Activated T-cell treated with anti-CD3 and anti-CD28 coated beads, Interleukin-2, amount 50 U/mL, for 24 hours (primary cell): ENCODE results near the gene EPHA3.

Experiments used
- DNase-seq: peaks from one replicate; pipeline ENCODE4 v3.0.0-alpha.2; 2020
- H3K27ac Mint-ChIP-seq: 2 replicates; pipeline ENCODE4 v1.8.0; 2020; ENCODE audit warnings: mild to moderate bottlenecking, mixed read lengths
- H3K27me3 Mint-ChIP-seq: 2 replicates; pipeline ENCODE4 v1.8.0; 2020; ENCODE audit warnings: mixed read lengths
- H3K36me3 Mint-ChIP-seq: 2 replicates; pipeline ENCODE4 v1.8.0; 2020; ENCODE audit warnings: low read depth, mixed read lengths
- H3K4me1 Mint-ChIP-seq: 2 replicates; pipeline ENCODE4 v1.8.0; 2020; ENCODE audit warnings: low read depth, mixed read lengths
- H3K4me3 Mint-ChIP-seq: 2 replicates; pipeline ENCODE4 v1.8.0; 2020; ENCODE audit warnings: mild to moderate bottlenecking, moderate library complexity, mixed read lengths
- H3K9me3 Mint-ChIP-seq: 2 replicates; pipeline ENCODE4 v1.8.0; 2020; ENCODE audit warnings: mixed read lengths

Gene EPHA3

DNA sequence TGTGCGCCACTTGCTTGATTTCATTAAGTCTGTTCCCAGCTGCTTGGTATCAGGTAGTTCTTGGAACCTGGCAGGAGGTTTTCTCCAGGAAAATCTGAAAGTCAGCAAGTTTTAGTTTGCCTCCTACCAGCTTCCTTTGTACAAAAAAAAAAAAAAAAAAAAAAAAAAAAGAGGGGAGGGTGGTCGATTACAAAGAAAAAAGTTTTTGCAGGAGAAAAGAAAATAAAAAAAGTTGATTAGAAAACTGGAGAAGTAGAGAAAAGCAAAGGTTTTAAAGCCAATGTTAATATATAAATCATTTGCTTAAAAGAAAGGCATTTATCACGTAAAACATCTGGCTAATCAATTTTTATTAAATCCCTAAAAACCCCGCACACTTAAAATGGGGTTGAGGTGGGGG lies 5.9 kb downstream of the EPHA3 start:
- Mint-ChIP-seq H3K27me3 (peaks cover 22% of the 10 kb centered on the region), H3K4me1 (peaks cover 8% of the 10 kb centered on the region), H3K9me3 (peaks cover 3% of the 10 kb centered on the region), H3K4me3 (no peak overlapping the region), H3K27ac (no peak overlapping the region), H3K36me3 (no peaks in the 10 kb centered on the region)
- DNase-seq: no peak

DNA sequence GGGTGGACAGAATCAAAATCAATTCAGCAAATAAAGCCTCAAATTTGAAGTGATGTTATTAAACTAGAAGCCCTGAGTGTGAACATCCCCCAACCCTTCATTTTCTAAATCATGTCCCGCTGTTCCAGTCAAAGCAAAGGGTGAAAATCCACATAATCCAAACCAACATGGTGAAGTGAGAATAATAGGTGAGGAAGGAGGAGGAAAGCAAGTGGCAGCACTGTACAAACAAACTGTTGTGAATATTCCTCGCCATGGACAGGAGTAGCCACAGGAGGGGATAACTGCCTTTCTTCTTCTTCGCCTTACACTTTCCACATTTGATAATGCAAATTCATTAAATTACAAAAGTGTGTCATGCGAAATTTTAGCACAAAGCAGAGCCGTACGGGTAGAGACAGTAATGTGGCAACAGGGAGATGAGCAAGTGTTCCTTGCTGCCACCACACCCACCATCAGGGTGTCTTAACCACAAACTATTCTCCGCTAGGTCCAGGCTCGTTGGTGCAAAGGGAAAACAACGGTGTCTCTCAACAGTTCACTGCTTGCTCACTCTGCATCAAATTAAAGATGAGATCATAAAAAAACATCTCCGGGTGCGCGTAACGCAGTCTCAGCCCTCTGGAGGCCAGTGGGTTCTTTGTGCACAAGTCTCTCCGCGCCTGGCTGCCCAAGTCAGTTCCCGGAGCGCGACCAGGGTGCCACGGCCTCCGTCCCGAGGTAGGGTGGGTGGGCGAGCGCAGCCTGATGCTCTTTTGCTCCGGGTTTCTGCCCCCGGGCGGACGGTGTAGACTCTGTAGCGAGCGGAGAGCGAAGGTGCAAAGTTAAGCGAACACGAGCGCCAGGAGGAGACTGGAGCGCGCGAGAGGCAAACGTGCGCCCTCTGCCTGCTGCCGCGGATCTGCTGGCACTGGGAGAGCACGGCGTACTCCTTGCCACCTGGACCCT lies 6.7 kb downstream of the EPHA3 start:
- DNase-seq: peak; percentile 48
- H3K4me1 Mint-ChIP-seq: peaks cover 8% of the 10 kb centered on the region
- no peak overlapping the region for H3K27ac Mint-ChIP-seq
- H3K9me3 Mint-ChIP-seq: peaks cover 3% of the 10 kb centered on the region
- H3K4me3 Mint-ChIP-seq: peak overlapping the region; percentile 66
- no peaks in the 10 kb centered on the region for H3K36me3 Mint-ChIP-seq
- peaks cover 18% of the 10 kb centered on the region for H3K27me3 Mint-ChIP-seq

DNA sequence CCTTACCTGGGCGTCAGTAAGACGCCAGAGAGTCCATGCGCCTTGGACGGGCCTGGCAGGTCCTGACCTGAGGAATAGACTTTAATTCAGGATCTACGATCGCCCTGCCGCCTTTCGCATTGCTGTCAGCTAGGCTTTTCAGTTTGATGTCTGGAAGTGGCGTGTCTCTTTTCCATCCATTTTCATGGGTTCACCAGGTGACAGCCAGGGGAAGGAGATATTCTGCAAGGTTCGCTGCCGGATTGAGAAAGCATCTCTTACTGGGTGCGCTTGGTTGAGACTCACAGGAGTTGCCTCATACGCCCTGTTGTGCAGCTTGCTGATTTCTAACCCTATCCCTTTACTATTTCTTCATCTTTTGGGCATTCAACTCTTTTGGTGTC lies 7.4 kb downstream of the EPHA3 start:
- Mint-ChIP-seq H3K27ac (no peak overlapping the region), H3K36me3 (no peaks in the 10 kb centered on the region), H3K27me3 (peaks cover 18% of the 10 kb centered on the region), H3K4me3 (no peak overlapping the region), H3K4me1 (peaks cover 8% of the 10 kb centered on the region), H3K9me3 (peaks cover 3% of the 10 kb centered on the region)
- no peak for DNase-seq

DNA sequence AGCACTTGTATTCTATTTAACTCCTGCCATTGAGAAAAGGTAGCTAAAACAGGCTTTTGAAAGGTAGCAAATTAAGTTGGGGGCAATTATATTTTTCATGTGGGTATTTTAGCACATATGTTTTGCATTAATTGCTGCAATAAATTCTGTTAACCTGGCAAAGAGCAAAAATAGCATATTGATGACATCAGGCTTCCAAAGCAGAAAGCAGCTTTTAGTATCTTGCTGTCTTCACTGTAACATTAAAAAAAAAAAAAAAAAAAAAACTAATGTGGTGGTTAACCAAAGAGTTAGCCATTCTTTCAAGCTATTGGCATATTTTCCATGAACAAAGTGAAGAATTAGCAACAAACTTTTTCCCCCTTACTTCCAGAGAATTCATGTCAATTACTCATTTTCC lies 9.1 kb downstream of the EPHA3 start:
- Mint-ChIP-seq H3K4me3 (no peak overlapping the region), H3K4me1 (peaks cover 8% of the 10 kb centered on the region), H3K27ac (no peak overlapping the region), H3K36me3 (no peaks in the 10 kb centered on the region), H3K27me3 (peaks cover 18% of the 10 kb centered on the region), H3K9me3 (peaks cover 3% of the 10 kb centered on the region)
- no peak for DNase-seq

DNA sequence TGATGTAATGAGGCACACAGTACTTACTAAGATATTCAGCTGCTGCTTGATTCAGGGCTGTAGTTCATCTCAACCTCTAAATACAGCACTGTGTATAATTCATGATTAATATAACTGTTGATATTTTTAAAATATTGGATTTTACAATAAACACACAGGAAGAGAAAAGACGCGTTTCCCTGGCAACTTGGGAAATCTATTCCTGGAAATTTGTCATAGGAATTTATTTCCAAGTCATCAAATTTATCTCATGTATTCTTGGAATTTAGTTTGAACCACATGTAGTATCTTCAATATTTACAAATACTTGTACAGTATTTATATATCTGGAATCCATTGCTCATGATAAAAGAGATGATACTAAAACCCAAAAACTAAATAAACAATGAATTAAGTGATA lies 30.6 kb downstream of the EPHA3 start:
- Mint-ChIP-seq H3K27me3 (no peaks in the 10 kb centered on the region), H3K4me3 (no peak overlapping the region), H3K4me1 (no peaks in the 10 kb centered on the region), H3K36me3 (no peaks in the 10 kb centered on the region), H3K9me3 (no peaks in the 10 kb centered on the region), H3K27ac (no peak overlapping the region)
- DNase-seq: no peak

DNA sequence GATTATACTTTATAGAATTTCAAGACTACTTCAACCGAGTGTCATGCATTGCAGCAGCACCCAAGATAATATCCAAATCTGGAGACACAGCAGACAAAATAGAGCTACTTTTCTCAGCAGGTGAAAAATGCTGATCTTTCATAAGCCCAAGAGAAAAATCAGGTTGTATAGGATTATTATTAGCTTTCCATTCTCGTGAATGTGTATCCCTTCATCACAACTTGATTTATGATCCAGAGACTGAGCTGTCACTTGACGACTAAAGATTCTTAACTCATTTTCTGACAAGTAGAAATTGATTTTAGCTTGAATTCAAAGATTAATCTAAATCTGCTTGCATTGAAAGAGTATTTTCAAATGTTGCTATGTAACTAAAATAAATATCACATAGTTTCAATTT lies 32.4 kb downstream of the EPHA3 start:
- no peaks in the 10 kb centered on the region for H3K27me3 Mint-ChIP-seq
- DNase-seq: no peak
- no peak overlapping the region for H3K4me3 Mint-ChIP-seq
- H3K27ac Mint-ChIP-seq: no peak overlapping the region
- H3K9me3 Mint-ChIP-seq: no peaks in the 10 kb centered on the region
- H3K36me3 Mint-ChIP-seq: no peaks in the 10 kb centered on the region
- H3K4me1 Mint-ChIP-seq: no peaks in the 10 kb centered on the region

DNA sequence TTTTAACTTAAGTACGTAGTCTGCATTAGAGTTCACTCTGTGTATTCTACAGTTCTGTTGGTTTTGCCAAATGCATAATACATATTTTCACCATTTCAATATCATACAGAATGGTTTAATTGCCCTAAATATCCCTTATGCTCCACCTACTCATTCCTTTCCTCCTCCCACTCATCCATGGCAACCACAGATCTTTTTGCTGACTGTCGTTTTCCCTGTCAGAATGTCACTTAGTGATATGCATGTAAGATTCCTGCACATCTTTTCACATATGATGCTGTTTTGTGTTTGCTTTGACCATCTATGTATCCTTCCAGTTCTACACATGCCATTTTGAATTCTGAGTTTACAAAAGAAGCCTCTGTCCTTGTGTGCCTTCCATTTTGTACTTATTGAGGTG lies 36.7 kb downstream of the EPHA3 start:
- no peak overlapping the region for H3K4me3 Mint-ChIP-seq
- no peaks in the 10 kb centered on the region for H3K9me3 Mint-ChIP-seq
- no peaks in the 10 kb centered on the region for H3K4me1 Mint-ChIP-seq
- DNase-seq: no peak
- no peaks in the 10 kb centered on the region for H3K36me3 Mint-ChIP-seq
- H3K27me3 Mint-ChIP-seq: no peaks in the 10 kb centered on the region
- H3K27ac Mint-ChIP-seq: no peak overlapping the region

DNA sequence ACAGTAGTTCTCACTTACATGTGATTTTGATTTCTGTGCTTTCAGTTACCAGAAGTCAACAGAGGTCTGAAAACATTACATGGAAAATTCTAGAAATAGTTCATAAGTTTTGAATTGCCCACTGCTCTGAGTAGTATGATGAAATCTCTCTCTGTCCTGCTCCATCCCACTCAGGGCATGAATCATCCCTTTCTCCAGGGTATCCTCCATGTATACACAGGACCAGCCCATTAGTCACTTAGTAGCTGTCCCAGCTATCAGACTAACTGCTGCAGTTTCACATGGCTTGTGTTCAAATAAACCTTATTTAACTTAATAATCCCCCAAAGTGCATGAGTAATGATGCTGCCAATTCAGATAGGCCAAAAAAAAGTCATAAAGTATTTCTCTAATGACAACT lies 38.6 kb downstream of the EPHA3 start:
- H3K9me3 Mint-ChIP-seq: no peaks in the 10 kb centered on the region
- no peak overlapping the region for H3K27ac Mint-ChIP-seq
- no peaks in the 10 kb centered on the region for H3K27me3 Mint-ChIP-seq
- H3K4me1 Mint-ChIP-seq: no peaks in the 10 kb centered on the region
- no peak for DNase-seq
- no peaks in the 10 kb centered on the region for H3K36me3 Mint-ChIP-seq
- H3K4me3 Mint-ChIP-seq: no peak overlapping the region

DNA sequence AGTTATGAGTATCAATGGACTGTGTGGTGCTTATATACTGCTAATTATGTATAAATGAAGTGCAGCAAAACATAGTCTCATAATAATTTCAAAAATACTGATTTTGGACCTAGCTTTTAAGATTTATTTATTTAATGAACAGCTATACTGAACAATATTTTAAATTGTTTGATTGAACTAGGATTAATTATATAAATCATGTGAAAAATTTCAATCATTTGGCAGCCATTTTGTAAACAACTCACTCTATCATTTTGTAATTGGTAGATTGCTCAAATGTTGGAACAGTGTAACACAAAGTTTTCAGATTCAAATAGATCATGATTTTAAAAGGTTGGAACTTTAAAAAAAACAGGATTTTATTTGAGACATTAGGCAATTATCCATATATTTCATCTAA lies 47.0 kb downstream of the EPHA3 start:
- H3K9me3 Mint-ChIP-seq: no peaks in the 10 kb centered on the region
- no peaks in the 10 kb centered on the region for H3K4me1 Mint-ChIP-seq
- DNase-seq: no peak
- H3K27ac Mint-ChIP-seq: no peak overlapping the region
- no peaks in the 10 kb centered on the region for H3K36me3 Mint-ChIP-seq
- no peak overlapping the region for H3K4me3 Mint-ChIP-seq
- H3K27me3 Mint-ChIP-seq: no peaks in the 10 kb centered on the region

DNA sequence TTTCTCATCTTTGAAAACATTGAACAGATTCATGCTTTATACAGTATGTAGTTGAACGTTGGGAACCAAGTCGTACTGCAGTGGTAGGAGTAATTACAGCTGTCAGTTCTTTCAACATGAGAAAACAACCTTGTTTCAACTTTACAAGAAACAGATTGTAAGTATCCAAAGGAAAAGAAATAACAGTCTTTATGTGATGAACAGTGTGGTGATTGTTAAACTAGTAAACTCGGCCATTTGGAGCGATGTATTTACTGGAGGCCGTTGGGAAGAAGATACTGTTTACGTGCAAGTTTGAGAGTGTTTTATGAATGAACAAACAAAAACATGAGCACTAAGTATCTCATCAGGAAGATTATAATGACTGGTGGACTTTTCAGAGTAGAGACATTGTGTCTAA lies 48.4 kb downstream of the EPHA3 start:
- no peaks in the 10 kb centered on the region for H3K36me3 Mint-ChIP-seq
- no peaks in the 10 kb centered on the region for H3K4me1 Mint-ChIP-seq
- H3K27ac Mint-ChIP-seq: no peak overlapping the region
- DNase-seq: no peak
- no peaks in the 10 kb centered on the region for H3K27me3 Mint-ChIP-seq
- H3K9me3 Mint-ChIP-seq: no peaks in the 10 kb centered on the region
- no peak overlapping the region for H3K4me3 Mint-ChIP-seq

DNA sequence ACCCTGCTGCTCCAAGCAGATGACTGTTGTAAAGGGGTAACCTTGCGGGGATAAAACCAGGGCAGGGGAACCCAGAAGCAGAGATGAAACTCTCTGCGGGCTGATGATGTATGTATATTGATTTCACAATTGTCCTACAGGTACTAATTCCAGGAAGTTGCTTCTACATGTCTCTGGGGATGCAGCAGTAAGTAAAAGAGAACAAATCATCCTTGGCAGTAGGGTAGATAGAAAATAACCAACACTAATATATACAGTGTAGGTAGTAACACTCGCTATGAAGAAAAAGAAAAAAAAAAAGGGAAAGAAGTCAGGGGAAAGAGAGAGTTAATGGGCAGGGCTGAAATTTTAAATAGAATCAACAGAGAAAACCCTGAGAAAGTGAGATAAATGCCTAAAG lies 50.2 kb downstream of the EPHA3 start:
- DNase-seq: no peak
- Mint-ChIP-seq H3K36me3 (no peaks in the 10 kb centered on the region), H3K27me3 (no peaks in the 10 kb centered on the region), H3K9me3 (no peaks in the 10 kb centered on the region), H3K4me1 (no peaks in the 10 kb centered on the region), H3K4me3 (no peak overlapping the region), H3K27ac (no peak overlapping the region)

DNA sequence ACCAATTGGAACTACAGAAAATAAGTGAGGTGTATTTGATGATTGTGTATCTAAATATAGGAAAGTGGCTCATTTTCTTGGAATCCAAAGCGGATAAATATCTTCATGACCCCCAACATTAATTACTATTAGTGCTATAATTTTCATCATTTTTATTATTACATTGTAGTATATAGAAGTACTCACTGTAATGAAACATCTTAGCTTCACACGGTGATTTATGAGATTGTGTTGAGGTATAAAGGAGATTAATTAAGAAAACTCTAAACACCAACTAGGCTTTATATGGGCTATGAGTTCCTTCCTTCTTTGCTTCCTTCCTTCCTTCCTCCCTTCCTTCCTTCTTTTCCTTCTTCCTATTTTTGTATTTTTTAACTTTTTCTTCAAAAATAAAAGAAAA lies 52.2 kb downstream of the EPHA3 start:
- H3K9me3 Mint-ChIP-seq: no peaks in the 10 kb centered on the region
- no peak overlapping the region for H3K4me3 Mint-ChIP-seq
- H3K27ac Mint-ChIP-seq: no peak overlapping the region
- DNase-seq: no peak
- H3K4me1 Mint-ChIP-seq: no peaks in the 10 kb centered on the region
- H3K27me3 Mint-ChIP-seq: no peaks in the 10 kb centered on the region
- H3K36me3 Mint-ChIP-seq: no peaks in the 10 kb centered on the region

DNA sequence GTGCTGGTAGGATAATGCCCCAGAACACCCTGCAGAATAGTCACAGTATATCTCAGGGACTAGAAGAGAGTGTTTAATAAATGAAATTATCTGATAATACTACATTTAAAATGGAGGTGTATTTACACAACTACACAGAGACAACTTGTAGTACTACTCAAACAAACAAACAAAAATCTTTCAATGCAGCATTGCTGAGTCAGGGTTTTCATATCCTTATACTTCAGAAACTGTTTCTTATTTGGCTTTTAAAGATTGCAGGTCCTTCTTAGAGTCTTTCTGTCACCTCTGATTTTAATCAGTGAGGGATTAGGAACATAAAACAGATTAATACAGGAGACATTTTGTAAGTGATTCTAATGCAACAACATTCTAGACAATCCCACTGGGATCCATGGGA lies 57.4 kb downstream of the EPHA3 start:
- Mint-ChIP-seq H3K9me3 (no peaks in the 10 kb centered on the region), H3K27me3 (no peaks in the 10 kb centered on the region), H3K4me3 (no peak overlapping the region), H3K27ac (no peak overlapping the region), H3K4me1 (no peaks in the 10 kb centered on the region), H3K36me3 (no peaks in the 10 kb centered on the region)
- no peak for DNase-seq

DNA sequence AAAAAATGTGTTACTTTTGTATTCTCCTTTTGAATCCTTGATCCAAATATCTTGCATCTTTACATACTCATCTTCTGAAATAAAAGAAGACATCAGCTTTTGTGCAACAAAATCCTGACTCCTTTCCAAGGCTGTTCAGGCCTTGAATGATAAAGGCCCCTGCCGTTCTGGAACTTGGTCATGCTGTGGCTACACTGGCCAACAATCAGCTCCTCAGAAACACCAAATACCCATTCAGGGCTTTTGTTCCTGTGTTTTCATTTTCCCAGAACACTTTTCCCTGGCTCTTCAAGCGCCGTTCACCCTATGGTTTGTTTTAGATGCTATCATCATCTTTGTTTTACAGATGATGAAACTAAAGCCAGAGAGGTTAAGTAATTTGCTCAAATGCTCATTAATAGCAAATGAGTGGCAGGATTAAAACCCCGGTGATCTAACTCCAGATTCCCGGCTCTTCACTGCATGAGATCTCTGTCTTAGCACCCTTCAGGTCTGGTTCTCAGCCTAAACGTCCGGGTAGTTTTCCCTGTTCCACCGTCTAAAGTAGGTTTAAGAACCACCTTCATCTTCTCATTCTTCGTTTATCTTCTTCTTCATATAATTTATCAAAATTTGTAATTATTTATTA lies 58.3 kb downstream of the EPHA3 start:
- Mint-ChIP-seq H3K36me3 (no peaks in the 10 kb centered on the region), H3K4me3 (no peak overlapping the region), H3K9me3 (no peaks in the 10 kb centered on the region), H3K27ac (no peak overlapping the region), H3K4me1 (no peaks in the 10 kb centered on the region), H3K27me3 (no peaks in the 10 kb centered on the region)
- no peak for DNase-seq

DNA sequence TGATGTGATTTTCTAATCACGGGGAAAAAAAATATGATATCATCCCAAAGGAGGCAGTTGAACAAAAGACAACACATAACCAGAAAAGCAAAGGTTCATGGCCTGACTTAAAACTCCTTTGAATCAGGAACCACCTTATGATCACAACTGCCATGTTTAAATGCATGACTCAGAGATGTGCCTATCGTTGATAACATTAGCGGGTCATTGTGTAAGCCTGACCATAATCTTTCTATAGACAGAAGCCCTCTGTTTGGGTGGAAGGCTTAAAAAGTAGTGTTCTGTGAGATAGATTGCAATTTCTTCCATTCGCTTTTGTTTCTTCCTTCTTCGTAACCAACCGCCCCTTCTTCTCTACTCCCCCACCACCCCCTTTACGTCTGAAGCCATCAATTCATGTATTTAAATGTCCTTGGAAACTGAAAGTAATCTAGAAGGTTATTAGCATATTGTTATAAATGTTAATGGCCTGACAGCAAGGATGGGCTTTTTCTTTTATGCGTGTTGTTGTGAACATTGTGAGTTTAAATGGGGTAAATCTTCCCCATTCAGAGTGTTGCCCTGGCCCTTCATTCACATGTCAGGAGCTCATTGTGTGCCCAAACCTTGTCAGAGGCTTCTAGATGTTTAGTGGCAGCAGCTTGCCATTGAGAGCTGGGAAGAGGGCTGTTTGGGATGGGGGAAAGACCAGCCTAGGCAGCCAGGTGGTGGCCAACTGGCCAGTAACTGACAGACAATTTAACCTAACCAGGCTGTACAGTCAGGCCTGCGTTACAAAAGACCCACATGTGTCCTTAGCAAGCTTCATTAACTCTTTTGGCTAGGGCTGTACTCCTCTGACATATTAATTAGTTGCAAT lies 64.5 kb downstream of the EPHA3 start:
- H3K36me3 Mint-ChIP-seq: no peaks in the 10 kb centered on the region
- no peaks in the 10 kb centered on the region for H3K4me1 Mint-ChIP-seq
- DNase-seq: no peak
- peaks cover 2% of the 10 kb centered on the region for H3K9me3 Mint-ChIP-seq
- no peak overlapping the region for H3K27ac Mint-ChIP-seq
- H3K4me3 Mint-ChIP-seq: no peak overlapping the region
- H3K27me3 Mint-ChIP-seq: no peaks in the 10 kb centered on the region
